ENCODE results near the gene DNAJC17. TPM values are rescaled to one million over a fixed set of nuclear protein-coding genes. Genes with fewer than 3 reads are reported as not detected.

Gene DNAJC17
- total and polyA plus RNA-seq, 2 donors (not counting 1 experiment from before 2014, with no cell fraction given): 30.5 to 46.1 TPM

GRCh38 chr15:40736575-40736974 lies 70.7 kb downstream of the DNAJC17 start:
- no peak overlapping the region for H3K4me3 Mint-ChIP-seq
- H3K27me3 Mint-ChIP-seq: no peaks in the 10 kb centered on the region
- ChIA-PET POLR2A (no interaction called here), CTCF (interaction anchor here (1.4 to 2.1 kb wide), 3 partner anchors 10 to 46 kb away, joined by 3 to 6 read pairs (median 5); no protein-coding TSS in a partner anchor)
- H4K20me1 ChIP-seq (ENCODE audit: control insufficient read depth, insufficient read depth, low read length, poor library complexity, severe bottlenecking): no peaks in the 10 kb centered on the region
- H3K27ac ChIP-seq (ENCODE audit: low read length in 2 of 2): no peak overlapping the region
- H3K4me1 ChIP-seq (ENCODE audit: control insufficient read depth in 2 of 2, insufficient read depth in 2 of 2, low read length in 2 of 2): no peaks in the 10 kb centered on the region
- no peak for TF ChIP-seq EZH2 (IDR thresholded peaks at IDR 0.05; ENCODE audit: borderline replicate concordance, insufficient read depth, low read depth, low read length, poor library complexity, severe bottlenecking)
- no peak for TF ChIP-seq CTCF (IDR thresholded peaks at IDR 0.05)
- no peaks in the 10 kb centered on the region for H3K79me2 ChIP-seq (ENCODE audit: control insufficient read depth, insufficient read depth, low read length)
- DNase-seq: no peak
- H3K27ac Mint-ChIP-seq: no peak overlapping the region
- no peak overlapping the region for H2AFZ ChIP-seq (ENCODE audit: insufficient read depth, low read depth, low read length, poor library complexity, severe bottlenecking)
- no peaks in the 10 kb centered on the region for H3K4me1 Mint-ChIP-seq
- ATAC-seq (ENCODE audit: low read depth): no peak
- H3K27me3 ChIP-seq (replicated peaks in 1 of 4; ENCODE audit: control extremely low read depth in 1 of 4, control insufficient read depth in 3 of 4, insufficient read depth in 4 of 4, low read length in 3 of 4): no peaks in the 10 kb centered on the region
- peaks cover 4 to 43% of the 10 kb centered on the region in 2 experiments for H3K36me3 ChIP-seq (replicated peaks in 1 of 2; ENCODE audit: control extremely low read depth in 1 of 2, control insufficient read depth in 1 of 2, extremely low read depth in 1 of 2, insufficient read depth in 2 of 2, low read length in 1 of 2)
- no peaks in the 10 kb centered on the region for H3K9me3 ChIP-seq (ENCODE audit: control extremely low read depth in 1 of 3, control insufficient read depth in 2 of 3, insufficient read depth in 1 of 3, low read length in 2 of 3)
- no peaks in the 10 kb centered on the region for H3K9me3 Mint-ChIP-seq (ENCODE audit: insufficient read depth)
- H3K4me3 ChIP-seq (ENCODE audit: control extremely low read depth in 1 of 5, extremely low read depth in 1 of 5, insufficient read depth in 1 of 5, low read depth in 2 of 5, low read length in 4 of 5): no peak overlapping the region
- 93% methylated on average over 3 of the region's 4 CpGs for WGBS (ENCODE audit: insufficient coverage)
- H3K9ac ChIP-seq (ENCODE audit: low read length): no peak overlapping the region
- no peak overlapping the region for H3K4me2 ChIP-seq (replicated peaks; ENCODE audit: low read depth, low read length, poor library complexity, severe bottlenecking)
- intact Hi-C loops (cut with micrococcal nuclease): no loop called here

- no peaks in the 10 kb centered on the region for H3K79me2 ChIP-seq (ENCODE audit: control insufficient read depth, insufficient read depth, low read length)
- H3K4me1 ChIP-seq (ENCODE audit: control insufficient read depth in 2 of 2, insufficient read depth in 2 of 2, low read length in 2 of 2): no peaks in the 10 kb centered on the region
- H3K27ac ChIP-seq (ENCODE audit: low read length in 2 of 2): no peak overlapping the region
- no peak overlapping the region for H3K27ac Mint-ChIP-seq
- ATAC-seq (ENCODE audit: low read depth) (no peak), DNase-seq (no peak)
- no peaks in the 10 kb centered on the region for H3K4me1 Mint-ChIP-seq
- H3K9me3 ChIP-seq (ENCODE audit: control extremely low read depth in 1 of 3, control insufficient read depth in 2 of 3, insufficient read depth in 1 of 3, low read length in 2 of 3): no peaks in the 10 kb centered on the region
- ChIA-PET POLR2A (no interaction called here), CTCF (interaction anchor here (0.6 to 2.1 kb wide), 3 partner anchors 23 to 455 kb away, joined by 3 to 7 read pairs (median 3); no protein-coding TSS in a partner anchor)
- peaks cover 7 to 9% of the 10 kb centered on the region in 2 experiments for H3K36me3 ChIP-seq (replicated peaks in 1 of 2; ENCODE audit: control extremely low read depth in 1 of 2, control insufficient read depth in 1 of 2, extremely low read depth in 1 of 2, insufficient read depth in 2 of 2, low read length in 1 of 2)
- H3K9ac ChIP-seq (ENCODE audit: low read length): no peak overlapping the region
- no peaks in the 10 kb centered on the region for H3K27me3 Mint-ChIP-seq
- no peaks in the 10 kb centered on the region for H3K9me3 Mint-ChIP-seq (ENCODE audit: insufficient read depth)
- H3K4me3 Mint-ChIP-seq: no peak overlapping the region
- intact Hi-C loops (cut with micrococcal nuclease): no loop called here
- no peak overlapping the region for H3K4me3 ChIP-seq (ENCODE audit: control extremely low read depth in 1 of 5, extremely low read depth in 1 of 5, insufficient read depth in 1 of 5, low read depth in 2 of 5, low read length in 4 of 5)
- no peak overlapping the region for H2AFZ ChIP-seq (ENCODE audit: insufficient read depth, low read depth, low read length, poor library complexity, severe bottlenecking)
- 100% methylated on average over 2 of the region's 3 CpGs for WGBS (ENCODE audit: insufficient coverage)
- TF ChIP-seq EZH2 (IDR thresholded peaks at IDR 0.05; ENCODE audit: borderline replicate concordance, insufficient read depth, low read depth, low read length, poor library complexity, severe bottlenecking): no peak
- no peak for TF ChIP-seq CTCF (IDR thresholded peaks at IDR 0.05)
- H3K4me2 ChIP-seq (replicated peaks; ENCODE audit: low read depth, low read length, poor library complexity, severe bottlenecking): no peak overlapping the region
- no peaks in the 10 kb centered on the region for H4K20me1 ChIP-seq (ENCODE audit: control insufficient read depth, insufficient read depth, low read length, poor library complexity, severe bottlenecking)
- no peaks in the 10 kb centered on the region for H3K27me3 ChIP-seq (replicated peaks in 1 of 4; ENCODE audit: control extremely low read depth in 1 of 4, control insufficient read depth in 3 of 4, insufficient read depth in 4 of 4, low read length in 3 of 4)
Observed at GRCh38 chr15:40731034-40731433, 76.2 kb downstream of the DNAJC17 start.
